ENCODE data around the gene ZGRF1. TPM values are rescaled to one million over a fixed set of nuclear protein-coding genes. Genes with fewer than 3 reads are reported as not detected.

ZGRF1 gene, protein sequence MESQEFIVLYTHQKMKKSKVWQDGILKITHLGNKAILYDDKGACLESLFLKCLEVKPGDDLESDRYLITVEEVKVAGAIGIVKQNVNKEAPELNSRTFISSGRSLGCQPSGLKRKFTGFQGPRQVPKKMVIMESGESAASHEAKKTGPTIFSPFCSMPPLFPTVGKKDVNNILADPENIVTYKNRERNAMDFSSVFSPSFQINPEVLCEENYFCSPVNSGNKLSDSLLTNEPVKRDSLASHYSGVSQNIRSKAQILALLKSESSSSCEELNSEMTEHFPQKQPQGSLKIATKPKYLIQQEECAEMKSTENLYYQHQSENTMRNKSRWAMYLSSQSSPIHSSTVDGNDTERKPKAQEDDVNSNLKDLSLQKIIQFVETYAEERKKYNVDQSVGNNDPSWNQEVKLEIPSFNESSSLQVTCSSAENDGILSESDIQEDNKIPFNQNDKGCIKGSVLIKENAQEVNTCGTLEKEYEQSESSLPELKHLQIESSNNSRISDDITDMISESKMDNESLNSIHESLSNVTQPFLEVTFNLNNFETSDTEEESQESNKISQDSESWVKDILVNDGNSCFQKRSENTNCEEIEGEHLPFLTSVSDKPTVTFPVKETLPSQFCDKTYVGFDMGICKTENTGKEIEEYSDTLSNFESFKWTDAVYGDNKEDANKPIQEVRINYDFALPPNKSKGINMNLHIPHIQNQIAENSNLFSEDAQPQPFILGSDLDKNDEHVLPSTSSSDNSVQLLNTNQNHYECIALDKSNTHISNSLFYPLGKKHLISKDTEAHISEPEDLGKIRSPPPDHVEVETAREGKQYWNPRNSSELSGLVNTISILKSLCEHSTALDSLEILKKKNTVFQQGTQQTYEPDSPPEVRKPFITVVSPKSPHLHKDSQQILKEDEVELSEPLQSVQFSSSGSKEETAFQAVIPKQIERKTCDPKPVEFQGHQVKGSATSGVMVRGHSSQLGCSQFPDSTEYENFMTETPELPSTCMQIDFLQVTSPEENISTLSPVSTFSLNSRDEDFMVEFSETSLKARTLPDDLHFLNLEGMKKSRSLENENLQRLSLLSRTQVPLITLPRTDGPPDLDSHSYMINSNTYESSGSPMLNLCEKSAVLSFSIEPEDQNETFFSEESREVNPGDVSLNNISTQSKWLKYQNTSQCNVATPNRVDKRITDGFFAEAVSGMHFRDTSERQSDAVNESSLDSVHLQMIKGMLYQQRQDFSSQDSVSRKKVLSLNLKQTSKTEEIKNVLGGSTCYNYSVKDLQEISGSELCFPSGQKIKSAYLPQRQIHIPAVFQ (N-terminal part only)
- total RNA-seq, result 13.6 TPM

DNA sequence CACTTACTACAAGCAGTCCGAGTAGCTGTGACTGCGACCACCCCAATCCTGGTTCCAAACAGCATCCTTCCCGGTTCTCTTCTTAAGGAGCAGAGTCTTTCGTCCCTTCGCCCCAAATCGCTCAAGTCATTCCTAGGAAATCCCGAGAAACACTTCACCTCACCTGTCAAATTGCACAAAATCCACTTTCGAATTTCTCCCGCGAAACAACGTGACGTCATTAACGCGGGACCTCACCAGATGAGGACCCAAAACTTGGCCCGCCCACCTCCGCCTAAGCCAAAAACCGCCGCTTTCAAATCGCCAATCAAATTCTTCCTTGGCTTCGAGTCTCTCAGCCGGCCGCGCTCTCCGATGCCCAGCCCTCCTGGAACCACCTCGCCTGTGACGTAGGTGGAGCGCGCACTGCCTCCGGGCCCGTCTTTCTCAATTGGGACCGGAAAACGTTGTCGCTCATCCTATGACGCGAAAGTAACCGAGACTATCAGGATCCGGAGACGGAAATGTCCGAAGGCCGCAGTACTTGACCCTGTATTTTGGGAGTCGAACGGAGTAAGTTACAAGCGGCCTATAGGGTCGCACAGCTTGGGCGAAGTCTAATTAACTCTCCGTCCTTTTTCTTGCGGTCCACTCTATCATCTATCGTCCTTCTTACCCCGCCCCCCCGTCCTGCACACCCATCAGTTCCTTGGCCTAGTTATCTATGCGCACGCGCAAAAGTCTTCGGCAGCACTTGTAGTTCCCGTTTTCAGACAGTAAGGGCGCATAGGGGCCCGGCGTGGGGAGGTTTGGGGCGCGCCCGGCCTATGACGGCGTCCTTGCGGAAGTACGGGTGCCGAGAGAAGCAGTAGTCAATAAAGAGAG is at the start of gene ZGRF1, which contains the start of gene LARP7:
Gene ZGRF1 (minus strand): TSS at position 222 of the 864 bp plus-strand sequence. CDS start 3,733 bp downstream, outside the sequence.
Gene LARP7 (plus strand): TSS at position 456 of the 864 bp plus-strand sequence. CDS start 7,527 bp downstream, outside the sequence.

DNA sequence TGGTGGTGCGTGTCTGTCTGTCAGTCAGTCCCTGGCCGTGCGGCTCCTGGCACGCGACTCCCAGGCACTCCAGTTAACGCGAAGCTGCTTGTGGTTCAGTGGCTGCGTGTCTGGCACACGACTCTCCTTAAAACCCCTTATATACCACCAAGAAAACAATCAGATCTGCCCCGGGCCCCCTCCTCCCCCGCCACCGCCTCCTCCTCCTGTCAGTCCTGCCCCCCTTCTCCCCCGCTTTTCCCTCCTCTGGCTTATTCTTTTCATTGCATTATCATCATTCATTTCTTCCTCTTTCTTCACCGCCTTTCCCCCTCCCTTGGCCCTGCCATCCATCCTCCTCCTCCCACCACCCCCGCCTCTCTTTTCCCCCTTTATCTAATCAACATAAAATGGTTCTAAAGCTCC is 120.6 kb downstream of the ZGRF1 start, which contains the start of gene NEUROG2:
Gene NEUROG2 (minus strand): TSS at position 115 of the 405 bp plus-strand sequence. CDS start 705 bp downstream, outside the sequence.

Small RNAs within 50 kb of the gene (small RNA-seq; reads per million reads assigned to genes)
- gene MIR302A (ENCODE audit: low replicate concordance) (not detected), gene MIR302C (ENCODE audit: low replicate concordance) (not detected), gene MIR302D (ENCODE audit: low replicate concordance) (not detected), gene MIR367 (ENCODE audit: low replicate concordance) (not detected)

Other genes with a start within 250 kb of the ZGRF1 start
- gene NEUROG2, start 120.7 kb downstream of the ZGRF1 start, total RNA-seq, result not detected
- 22.6 TPM for gene LARP7, start 234 bp upstream of the ZGRF1 start, total RNA-seq

Measured in metanephros (tissue), 2 donors.